Activated CD4-positive, alpha-beta T cell treated with anti-CD3 and anti-CD28 coated beads for 24 hours (primary cell): ENCODE results near the gene SACS.
A peak's percentile ranks its signal among the peaks of the same experiment; 100 is the strongest.

Experiments used
- DNase-seq, 2 donors: peaks; one replicate each; pipeline ENCODE4 v3.0.0-alpha.2; 2020; ENCODE audit warnings: low read depth in 2 of 2

Gene SACS

GRCh38 chr13:23433171-23434153, at the start of gene SACS:
SACS (minus strand) TSS chr13:23433702; CDS start chr13:23411239, 22,463 bp downstream.
- DNase-seq, result no peak

- DNase-seq, result no peak
These were observed 46.8 kb upstream of the SACS start for GRCh38 chr13:23480324-23480723.

- DNase-seq, result no peak
These were observed 43.6 kb upstream of the SACS start for GRCh38 chr13:23477101-23477500.

DNA sequence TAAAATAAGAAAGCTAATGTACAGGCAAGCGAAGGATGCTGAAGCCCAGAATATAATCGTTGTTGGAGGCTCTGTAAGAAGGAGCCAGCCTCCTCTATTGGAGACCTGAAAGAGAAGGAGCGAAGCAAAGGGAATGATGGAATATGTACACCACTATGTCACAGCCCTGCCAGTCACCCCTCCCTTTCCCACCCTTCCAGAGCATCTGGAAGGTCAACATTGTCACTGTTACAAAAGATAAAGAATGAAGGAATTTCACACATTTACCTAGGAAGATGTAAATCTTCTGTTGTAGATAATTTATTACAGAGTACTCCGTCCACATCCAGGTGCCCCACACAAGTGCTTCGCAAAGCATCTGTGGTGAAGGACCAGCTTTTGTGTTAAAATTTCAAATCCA, 39.7 kb upstream of the SACS start:
- no peak for DNase-seq

DNA sequence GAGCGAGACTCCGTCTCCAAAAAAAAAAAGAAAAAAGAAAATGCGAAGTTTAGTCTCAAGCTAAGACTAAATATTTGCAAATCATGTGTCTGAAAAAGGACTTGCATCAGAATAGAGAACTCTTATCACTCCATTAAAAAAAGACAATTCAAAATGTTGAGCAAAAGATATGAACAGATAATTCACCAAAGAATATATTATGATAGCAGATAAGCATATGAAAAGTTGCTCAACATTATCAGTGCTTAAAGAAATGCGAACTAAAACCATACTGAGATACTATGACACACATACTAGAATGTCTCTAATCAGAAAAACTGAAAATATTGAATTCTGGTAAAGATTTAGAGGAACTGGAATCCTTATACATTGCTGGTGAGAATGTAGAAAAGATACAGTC, 38.7 kb upstream of the SACS start:
- no peak for DNase-seq

DNA sequence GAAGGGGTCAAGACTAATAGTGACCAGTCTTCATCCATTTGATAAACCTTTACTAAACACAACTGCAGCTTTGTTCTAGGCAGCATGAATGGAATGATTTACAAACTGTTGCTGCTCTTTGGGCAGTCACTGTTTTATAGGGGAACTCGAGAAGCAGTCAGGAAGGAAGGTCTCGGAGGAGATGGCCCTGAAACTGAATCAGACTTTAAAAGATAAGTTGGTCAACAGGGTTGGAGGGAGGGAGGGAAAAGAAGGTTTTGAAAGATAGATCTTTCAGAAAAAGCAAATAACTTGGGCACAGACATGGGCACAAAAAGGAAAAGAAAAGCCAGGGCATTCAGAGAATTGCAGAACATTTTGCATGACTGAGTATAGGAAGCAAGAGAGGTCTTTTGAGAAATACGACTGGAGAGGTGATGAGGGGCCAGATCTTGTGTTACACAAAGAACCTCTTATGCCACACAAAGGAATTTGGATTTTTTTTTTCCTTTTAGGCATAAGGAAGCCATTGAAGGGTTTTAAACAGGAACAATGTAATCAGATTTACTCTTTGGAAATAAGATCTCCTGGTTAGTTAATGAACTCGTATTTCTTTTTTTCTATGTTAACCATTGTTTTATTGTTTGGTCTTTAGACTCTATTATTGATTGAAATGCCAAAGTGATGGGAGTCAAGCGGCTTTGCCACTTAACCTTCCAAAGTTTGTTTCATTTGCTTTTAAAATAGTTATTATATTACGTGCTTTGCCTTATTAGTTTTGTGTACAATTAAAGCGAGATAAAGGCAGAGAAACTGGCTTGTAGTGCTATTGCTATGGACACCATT, 37.5 kb upstream of the SACS start:
- no peak for DNase-seq

- no peak for DNase-seq
These were observed 36.5 kb upstream of the SACS start for GRCh38 chr13:23469951-23470421.

DNA sequence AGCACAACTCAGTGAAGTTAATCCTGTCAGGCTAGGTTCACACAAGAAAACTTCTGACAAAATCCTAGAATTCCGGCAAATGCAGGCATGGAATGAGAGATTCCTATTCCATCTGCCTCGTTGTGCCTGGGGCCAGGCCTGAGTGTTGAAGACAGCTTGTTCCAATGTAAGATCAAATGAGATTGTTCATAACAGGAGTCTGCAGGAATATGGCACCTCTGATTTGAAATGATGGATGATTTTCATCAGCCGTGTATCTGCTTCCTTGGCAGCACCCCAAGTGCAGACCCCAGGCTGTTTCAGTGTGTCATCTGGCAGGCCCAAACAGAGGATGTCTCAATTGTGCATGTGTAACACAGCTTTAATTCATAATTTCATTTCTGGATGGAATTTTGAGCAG, 35.3 kb upstream of the SACS start:
- no peak for DNase-seq

GRCh38 chr13:23467932-23468278, 34.4 kb upstream of the SACS start:
- DNase-seq, result no peak

DNA sequence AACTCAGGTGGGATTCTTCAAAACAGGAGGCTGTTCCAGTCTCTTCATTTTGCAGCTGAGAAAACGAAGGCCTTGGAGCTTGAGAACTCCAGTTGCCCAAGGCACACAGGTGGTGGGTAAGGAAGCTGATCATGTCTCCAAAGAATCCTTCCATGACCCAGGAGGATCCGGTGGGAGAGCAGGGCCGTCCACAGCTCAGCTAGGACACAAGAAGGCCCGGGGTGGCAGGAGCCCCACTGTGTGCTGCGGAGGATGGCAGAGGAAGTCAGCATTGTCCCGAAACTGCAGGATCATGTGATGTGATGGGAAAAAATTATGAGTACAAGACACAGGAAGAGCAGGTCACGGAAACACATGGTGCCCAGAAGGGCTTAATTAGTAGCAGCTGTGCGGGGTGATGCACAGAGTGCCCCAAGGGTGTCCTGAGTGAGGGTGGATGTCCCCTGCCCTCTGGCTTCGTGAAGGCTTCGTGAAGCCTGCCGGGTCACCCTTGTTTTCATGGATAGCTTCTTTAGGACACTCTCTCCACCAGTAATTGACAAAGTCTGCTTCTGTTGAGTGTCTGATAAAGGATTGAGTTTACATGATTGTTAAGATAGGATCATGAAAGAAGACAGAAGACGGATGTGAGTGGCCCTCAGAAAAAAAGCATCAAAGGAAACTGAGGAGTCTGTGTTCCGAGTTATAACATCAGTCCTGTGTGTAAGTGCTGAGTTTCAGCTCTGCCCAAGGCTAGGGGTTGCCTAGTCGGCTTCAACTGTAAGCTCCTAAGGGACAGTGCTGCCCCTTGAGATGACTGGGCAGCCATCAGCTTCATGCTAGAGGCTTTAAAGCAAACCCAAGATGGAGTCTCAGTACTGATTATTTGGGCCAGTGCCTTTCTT, 33.8 kb upstream of the SACS start:
- no peak for DNase-seq

- DNase-seq, result peak; percentile 41 to 43
These were observed 32.9 kb upstream of the SACS start for GRCh38 chr13:23466144-23467002.

DNA sequence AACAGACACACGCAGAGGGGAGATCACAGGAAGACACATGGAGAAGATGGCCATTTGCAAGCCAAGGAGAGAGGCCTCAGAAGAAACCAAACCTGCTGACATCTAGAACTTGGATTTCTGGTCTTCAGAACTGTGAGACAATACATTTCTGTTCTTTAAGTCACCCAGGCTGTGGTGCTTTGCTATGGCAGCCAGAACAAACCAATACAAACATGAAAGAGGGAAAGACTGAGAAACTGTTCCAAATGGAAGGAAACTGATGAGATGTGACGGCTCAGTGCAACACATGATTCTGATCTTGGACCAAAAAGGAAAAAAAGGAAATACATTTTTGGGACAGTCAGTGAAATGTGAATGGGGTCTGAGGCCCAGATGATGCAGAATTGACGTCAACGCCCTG, 30.2 kb upstream of the SACS start:
- no peak for DNase-seq

DNA sequence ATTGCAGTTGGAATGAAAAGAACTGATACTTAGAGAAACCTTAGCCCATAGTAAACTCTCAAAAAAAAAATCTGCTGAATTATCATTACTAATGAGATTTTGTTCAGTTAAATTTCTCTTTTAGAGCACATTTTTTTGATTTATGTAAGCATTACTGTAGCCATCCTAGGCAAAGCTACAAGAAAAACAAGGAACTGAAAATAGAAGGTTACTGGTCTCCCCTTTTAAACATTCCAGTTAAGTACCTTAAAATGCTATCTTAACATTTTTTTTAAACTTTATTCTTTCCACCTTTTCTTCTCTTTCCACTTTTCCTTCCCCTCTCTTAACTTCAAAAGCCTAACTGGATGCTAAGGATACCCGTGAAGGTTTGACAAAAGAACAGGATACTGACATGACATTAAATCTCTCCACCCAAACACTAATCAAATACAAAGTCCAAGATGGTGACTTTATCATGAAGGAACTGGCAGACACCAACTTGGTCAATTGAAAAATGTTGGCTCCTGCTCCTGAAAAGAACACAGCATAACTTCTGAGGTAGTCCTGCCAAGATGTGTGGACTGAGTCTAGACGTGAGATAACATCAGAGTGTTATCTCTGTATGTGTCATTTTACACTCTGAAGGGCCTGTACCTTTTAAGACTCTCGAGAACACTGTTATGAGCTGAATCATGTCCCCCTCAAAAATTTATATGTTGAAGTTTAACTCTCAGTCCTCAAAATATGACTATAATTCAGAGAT, 29.5 kb upstream of the SACS start:
- DNase-seq, result no peak

DNA sequence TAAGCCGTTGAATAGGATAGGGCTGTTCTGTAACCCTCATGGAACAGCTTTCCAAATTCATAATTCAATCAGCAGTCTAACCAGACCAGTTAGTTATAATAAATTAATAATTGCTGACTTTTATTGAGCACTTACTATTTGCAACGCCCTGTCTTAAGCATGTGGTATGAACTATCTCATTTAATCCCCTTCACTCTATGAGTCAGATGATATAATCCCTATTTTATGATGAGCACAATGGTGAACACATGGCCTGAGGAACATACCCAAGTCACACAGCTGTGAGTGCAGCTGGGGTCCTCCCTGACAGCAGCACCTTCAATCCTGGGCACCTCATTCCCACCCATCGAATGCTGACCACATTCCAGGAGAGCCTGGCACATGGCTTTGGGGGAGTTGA, 28.0 kb upstream of the SACS start:
- DNase-seq, result no peak

- DNase-seq, result no peak
These were observed 27.4 kb upstream of the SACS start for GRCh38 chr13:23460921-23461320.

DNA sequence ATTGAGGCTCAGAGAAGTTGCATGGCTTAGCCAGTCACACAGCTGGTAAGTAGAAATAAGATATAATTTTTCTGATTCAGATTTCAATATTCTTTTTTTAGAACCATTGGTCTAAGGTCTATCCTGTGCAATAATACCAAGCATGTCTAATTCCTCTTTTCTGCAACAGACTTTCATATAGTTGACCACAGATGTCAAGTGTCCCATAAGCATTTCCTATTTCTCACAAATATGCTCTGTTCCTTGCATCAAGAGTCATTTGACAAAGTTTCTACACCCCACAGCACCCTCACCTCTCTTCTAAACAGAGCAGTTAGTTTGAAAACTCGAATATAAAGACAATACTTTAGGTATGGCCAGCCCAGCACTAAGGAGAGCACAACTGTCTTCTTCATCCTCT, 26.8 kb upstream of the SACS start:
- no peak for DNase-seq

DNA sequence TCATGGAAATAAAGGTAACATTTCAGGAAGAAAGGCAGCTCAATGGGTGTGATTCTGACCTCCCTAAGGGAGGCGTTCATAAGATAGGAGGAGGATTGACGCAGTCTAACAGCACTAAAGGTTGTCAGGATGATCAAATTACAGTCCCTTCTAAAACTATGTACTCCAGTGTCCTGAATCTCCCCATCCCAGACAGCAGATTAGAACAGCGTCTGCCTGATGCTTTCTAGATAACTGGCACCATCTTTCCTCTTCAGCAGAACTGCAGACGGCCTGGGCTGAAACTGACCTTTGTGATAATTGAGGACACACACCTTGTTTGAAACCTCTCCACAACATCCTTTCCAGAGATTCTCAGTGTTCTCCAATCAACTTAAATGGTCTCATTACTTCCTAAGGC, 25.5 kb upstream of the SACS start:
- no peak for DNase-seq

- DNase-seq, result no peak
These were observed 23.1 kb upstream of the SACS start for GRCh38 chr13:23456437-23457210.
